ENCODE data around the gene IRGM.

Gene IRGM

DNA sequence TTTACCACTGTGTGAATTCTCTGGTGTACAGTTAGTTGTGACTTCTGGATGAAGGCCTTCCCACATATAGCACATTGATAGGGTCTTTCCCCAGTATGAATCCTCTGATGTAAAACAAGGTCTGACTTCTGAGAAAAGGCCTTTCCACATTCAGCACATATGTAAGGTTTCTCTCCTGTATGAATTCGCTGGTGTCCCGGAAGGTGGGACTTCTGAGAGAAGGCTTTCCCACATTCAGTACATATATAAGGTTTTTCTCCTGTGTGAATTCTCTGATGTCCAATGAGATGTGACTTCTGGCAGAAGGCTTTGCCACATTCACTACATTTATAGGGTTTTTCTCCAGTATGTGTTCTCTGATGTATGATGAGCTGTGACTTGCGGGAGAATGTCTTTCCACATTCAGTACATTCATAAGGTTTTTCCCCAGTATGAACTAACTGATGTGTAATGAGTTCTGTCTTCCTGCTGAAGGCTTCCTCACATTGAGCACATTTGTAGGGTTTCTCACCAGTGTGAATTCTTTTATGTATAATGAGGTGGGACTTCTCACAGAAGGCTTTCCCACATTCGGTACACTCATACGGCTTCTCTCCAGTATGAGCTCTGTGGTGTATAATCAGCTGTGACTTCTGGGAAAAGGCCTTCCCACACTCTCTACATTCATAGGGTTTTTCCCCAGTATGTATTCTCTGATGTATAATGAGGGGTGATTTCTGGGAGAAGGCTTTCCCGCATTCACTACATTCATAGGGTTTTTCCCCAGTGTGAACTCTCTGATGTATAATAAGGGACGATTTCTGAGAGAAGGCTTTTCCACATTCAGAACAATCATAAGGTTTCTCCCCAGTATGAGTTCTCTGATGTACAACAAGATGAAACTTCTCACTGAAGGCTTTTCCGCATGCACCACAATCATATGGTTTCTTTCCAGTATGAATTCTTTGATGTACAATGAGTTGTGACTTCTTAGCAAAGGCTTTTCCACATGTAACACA lies 49.4 kb downstream of the IRGM start:
- no peak for DNase-seq (ENCODE audit: low spot score)
